ENCODE data around the gene RREB1. TPM values are rescaled to one million over a fixed set of nuclear protein-coding genes. Genes with fewer than 3 reads are reported as not detected.
A peak's percentile ranks its signal among the peaks of the same experiment; 100 is the strongest.

RREB1 gene
- total and polyA plus RNA-seq, 4 donors, result 3.5 to 44.7 (median 17.8) TPM

DNA sequence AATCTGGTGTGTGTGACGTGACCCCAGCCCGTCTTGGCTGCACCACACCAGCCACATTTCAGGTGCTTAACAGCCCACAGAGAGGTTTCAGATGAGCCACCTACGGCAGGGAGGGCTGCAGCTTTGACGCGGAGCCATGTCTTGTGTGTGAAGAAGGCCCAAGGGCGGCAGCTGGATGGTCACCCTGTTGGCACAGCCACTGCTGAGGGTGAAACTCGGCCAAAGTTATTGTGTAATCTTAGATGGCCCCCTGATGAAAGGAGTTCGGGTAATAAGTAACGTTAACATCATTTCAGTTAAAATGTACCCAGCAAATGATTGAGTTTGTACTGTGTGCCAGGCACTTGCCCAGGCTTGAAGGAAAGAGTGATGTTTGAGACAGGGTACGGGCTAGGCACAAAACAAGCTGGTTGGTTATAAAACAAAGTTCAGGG is 108.1 kb downstream of the RREB1 start:
- no peak for DNase-seq
- Histone ChIP-seq H3K36me3 (ENCODE audit: control insufficient read depth in 1 of 2, insufficient read depth in 2 of 2, low read length in 1 of 2) (peaks cover 4 to 5% of the 10 kb centered on the region in 2 donors), H3K27me3 (ENCODE audit: control insufficient read depth in 1 of 2, insufficient read depth in 2 of 2, low read length in 1 of 2) (no peaks in the 10 kb centered on the region), H3K4me3 (ENCODE audit: low read length in 2 of 2) (no peak overlapping the region), H3K9me3 (ENCODE audit: control insufficient read depth, low read length) (no peaks in the 10 kb centered on the region), H3K4me1 (ENCODE audit: control insufficient read depth in 1 of 2, insufficient read depth in 2 of 2, low read length in 2 of 2) (no peaks in the 10 kb centered on the region), H3K27ac (ENCODE audit: low read depth in 1 of 2, low read length in 2 of 2) (no peak overlapping the region)
- WGBS, 2 donors, result 85 to 86% methylated on average over 10 of the region's 10 CpGs
- intact Hi-C loops (cut with DNase I), result no loop called here
- ATAC-seq (ENCODE audit: low FRiP score), result no peak

DNA sequence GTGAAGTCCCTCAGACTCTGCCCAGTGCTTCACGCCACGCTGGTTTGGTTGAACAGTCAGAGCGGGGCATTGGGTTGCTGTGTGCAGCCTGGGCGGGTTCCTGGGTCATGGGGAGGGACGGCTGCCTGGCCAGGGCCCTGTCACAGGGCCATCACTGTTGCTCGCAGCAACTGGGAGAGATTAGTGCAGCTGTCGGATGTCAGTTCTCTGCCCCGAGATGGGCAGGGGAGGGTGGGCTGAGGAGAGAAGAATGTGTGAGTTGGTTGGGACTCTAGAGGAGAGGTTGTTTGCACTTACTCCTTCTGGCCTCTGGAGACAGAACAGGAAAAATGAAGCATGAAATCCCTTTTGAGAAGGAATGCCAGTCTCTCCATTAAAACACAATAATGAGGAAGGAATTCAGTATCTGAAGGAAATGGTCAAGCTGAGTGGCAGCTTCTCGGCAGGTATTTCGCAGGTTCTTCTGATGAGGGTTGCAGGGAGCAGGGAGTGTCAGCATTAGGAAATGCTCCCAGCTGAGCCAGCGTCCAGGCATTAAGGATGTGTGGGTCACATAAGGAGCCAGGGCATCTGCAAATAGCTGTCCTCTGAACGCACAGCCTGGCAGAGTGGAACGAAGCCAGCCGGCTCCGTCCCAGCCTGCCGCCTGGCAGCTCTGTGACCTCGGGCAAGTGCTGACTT is 109.3 kb downstream of the RREB1 start:
- Histone ChIP-seq H3K27me3 (ENCODE audit: control insufficient read depth in 1 of 2, insufficient read depth in 2 of 2, low read length in 1 of 2) (no peaks in the 10 kb centered on the region), H3K4me1 (ENCODE audit: control insufficient read depth in 1 of 2, insufficient read depth in 2 of 2, low read length in 2 of 2) (no peaks in the 10 kb centered on the region), H3K36me3 (ENCODE audit: control insufficient read depth in 1 of 2, insufficient read depth in 2 of 2, low read length in 1 of 2) (peaks cover 0 to 2% of the 10 kb centered on the region in 2 donors), H3K4me3 (ENCODE audit: low read length in 2 of 2) (no peak overlapping the region), H3K27ac (ENCODE audit: low read depth in 1 of 2, low read length in 2 of 2) (no peak overlapping the region), H3K9me3 (ENCODE audit: control insufficient read depth, low read length) (no peaks in the 10 kb centered on the region)
- intact Hi-C loops (cut with DNase I), result no loop called here
- 68 to 71% methylated on average over 17 of the region's 17 CpGs for WGBS, 2 donors
- ATAC-seq (ENCODE audit: low FRiP score) (no peak), DNase-seq (no peak)

DNA sequence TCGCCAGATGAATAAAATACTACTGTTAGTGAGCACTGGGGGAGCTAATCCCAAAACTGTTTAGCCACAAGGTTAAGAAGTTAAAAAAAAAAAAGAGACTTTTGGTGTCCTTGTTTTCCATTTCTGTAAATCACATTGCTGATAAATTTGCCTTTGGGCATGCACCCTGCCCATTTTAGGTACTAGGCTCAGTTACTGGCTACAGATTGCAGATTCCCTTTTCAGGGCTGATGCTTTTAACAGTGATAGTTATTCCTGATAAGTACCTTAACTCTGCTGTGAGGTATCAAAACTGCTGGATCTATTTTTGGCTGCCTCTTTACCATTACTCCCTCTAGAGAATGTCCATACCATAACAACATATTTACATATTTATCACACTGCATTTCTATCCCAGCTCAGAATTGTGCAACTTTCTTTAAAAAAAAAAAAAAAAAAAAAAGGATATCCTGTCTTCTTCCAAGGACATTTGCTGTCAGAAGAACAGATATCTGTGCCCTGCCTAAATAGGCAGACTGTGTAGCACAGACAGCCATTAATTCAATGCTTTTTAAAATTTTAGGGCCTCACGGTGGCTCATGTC is 110.7 kb downstream of the RREB1 start:
- 91 to 93% methylated on average over 2 of the region's 2 CpGs for WGBS, 2 donors
- intact Hi-C loops (cut with DNase I), result no loop called here

DNA sequence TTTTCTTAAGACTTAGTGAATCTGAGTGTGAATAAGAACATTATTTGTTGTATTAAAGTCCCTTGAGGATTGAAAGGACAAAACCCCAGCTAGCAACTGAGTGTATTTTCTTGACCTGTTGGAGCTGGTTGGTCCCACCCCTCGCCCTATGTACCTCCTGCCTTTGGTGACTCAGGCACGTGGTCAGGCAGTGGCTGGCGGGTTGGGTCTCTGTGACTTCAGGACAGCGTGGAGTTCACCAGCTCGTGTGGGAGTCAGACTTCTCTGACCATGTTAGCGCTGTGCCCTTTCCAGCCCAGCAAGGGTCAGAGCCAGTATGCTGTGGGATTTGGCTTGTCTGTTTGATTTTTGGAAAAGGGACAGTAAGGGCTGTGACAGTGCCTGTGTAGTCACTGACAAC is 111.5 kb downstream of the RREB1 start:
- no peak overlapping the region for H3K4me3 ChIP-seq (ENCODE audit: low read length in 2 of 2)
- H3K27me3 ChIP-seq (ENCODE audit: control insufficient read depth in 1 of 2, insufficient read depth in 2 of 2, low read length in 1 of 2), result no peaks in the 10 kb centered on the region
- WGBS, 2 donors, result 77 to 80% methylated on average over 6 of the region's 6 CpGs
- no peaks in the 10 kb centered on the region for H3K9me3 ChIP-seq (ENCODE audit: control insufficient read depth, low read length)
- H3K36me3 ChIP-seq (ENCODE audit: control insufficient read depth in 1 of 2, insufficient read depth in 2 of 2, low read length in 1 of 2), result no peaks in the 10 kb centered on the region
- intact Hi-C loops (cut with DNase I), result no loop called here
- ATAC-seq (ENCODE audit: low FRiP score), result peak; percentile 55
- H3K4me1 ChIP-seq (ENCODE audit: control insufficient read depth in 1 of 2, insufficient read depth in 2 of 2, low read length in 2 of 2), result no peaks in the 10 kb centered on the region
- no peak for DNase-seq
- H3K27ac ChIP-seq (ENCODE audit: low read depth in 1 of 2, low read length in 2 of 2), result no peak overlapping the region

More for the DNA sequence above, 110.7 kb downstream of the RREB1 start:
- Histone ChIP-seq H3K36me3 (ENCODE audit: control insufficient read depth in 1 of 2, insufficient read depth in 2 of 2, low read length in 1 of 2) (no peaks in the 10 kb centered on the region), H3K27ac (ENCODE audit: low read depth in 1 of 2, low read length in 2 of 2) (no peak overlapping the region), H3K27me3 (ENCODE audit: control insufficient read depth in 1 of 2, insufficient read depth in 2 of 2, low read length in 1 of 2) (no peaks in the 10 kb centered on the region), H3K4me1 (ENCODE audit: control insufficient read depth in 1 of 2, insufficient read depth in 2 of 2, low read length in 2 of 2) (no peaks in the 10 kb centered on the region), H3K9me3 (ENCODE audit: control insufficient read depth, low read length) (no peaks in the 10 kb centered on the region), H3K4me3 (ENCODE audit: low read length in 2 of 2) (no peak overlapping the region)
- DNase-seq (no peak), ATAC-seq (ENCODE audit: low FRiP score) (no peak)

DNA sequence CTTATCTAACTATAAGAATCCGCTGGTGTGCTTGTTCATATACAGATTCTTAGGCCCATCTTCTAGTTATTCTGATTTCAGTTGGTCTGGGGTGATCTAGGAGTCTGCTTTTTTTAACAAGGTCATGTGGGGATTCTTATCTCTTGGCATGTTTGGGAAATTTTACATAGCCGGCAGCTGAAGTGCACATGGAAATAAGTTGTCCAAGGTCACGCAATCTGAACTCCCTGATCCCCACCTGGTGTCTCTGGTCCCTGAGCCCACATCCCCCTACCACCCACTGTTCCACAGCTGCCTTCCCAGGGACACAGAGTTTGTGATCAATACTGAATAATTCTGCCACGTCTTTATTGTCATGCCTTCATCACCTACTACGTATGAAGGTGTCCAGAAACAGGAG is 114.4 kb downstream of the RREB1 start:
- Histone ChIP-seq H3K4me3 (ENCODE audit: low read length in 2 of 2) (no peak overlapping the region), H3K4me1 (ENCODE audit: control insufficient read depth in 1 of 2, insufficient read depth in 2 of 2, low read length in 2 of 2) (no peaks in the 10 kb centered on the region), H3K36me3 (ENCODE audit: control insufficient read depth in 1 of 2, insufficient read depth in 2 of 2, low read length in 1 of 2) (peaks cover 0 to 3% of the 10 kb centered on the region in 2 donors), H3K27me3 (ENCODE audit: control insufficient read depth in 1 of 2, insufficient read depth in 2 of 2, low read length in 1 of 2) (no peaks in the 10 kb centered on the region), H3K9me3 (ENCODE audit: control insufficient read depth, low read length) (no peaks in the 10 kb centered on the region), H3K27ac (ENCODE audit: low read depth in 1 of 2, low read length in 2 of 2) (no peak overlapping the region)
- WGBS, 2 donors, result 76 to 78% methylated on average over 5 of the region's 5 CpGs
- ATAC-seq (ENCODE audit: low FRiP score), result no peak
- intact Hi-C loops (cut with DNase I), result no loop called here
- DNase-seq, result no peak

DNA sequence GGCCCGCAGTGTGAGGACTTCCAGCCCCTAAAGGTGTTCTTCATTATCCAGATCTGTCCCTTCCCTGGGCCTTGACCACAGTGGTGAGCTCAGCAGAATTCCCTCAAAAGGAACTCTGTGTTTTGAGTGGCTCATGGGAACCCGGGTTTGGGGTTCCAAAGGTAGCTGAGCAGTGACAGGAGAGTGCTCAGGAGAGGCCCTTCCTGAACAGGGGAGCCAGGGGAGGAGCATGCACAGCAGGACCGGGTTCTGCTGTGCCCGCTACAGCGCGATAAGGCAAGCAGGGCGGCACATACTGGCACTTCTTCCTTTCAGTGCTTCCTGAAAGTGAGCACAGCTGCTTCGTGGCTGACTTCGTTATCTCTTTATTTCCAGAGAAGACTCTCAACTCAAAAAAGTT is 117.0 kb downstream of the RREB1 start:
- Histone ChIP-seq H3K36me3 (ENCODE audit: control insufficient read depth in 1 of 2, insufficient read depth in 2 of 2, low read length in 1 of 2) (peaks cover 6 to 11% of the 10 kb centered on the region in 2 donors), H3K27me3 (ENCODE audit: control insufficient read depth in 1 of 2, insufficient read depth in 2 of 2, low read length in 1 of 2) (no peaks in the 10 kb centered on the region), H3K4me3 (ENCODE audit: low read length in 2 of 2) (no peak overlapping the region), H3K27ac (ENCODE audit: low read depth in 1 of 2, low read length in 2 of 2) (no peak overlapping the region), H3K4me1 (ENCODE audit: control insufficient read depth in 1 of 2, insufficient read depth in 2 of 2, low read length in 2 of 2) (no peaks in the 10 kb centered on the region), H3K9me3 (ENCODE audit: control insufficient read depth, low read length) (no peaks in the 10 kb centered on the region)
- DNase-seq, result no peak
- intact Hi-C loops (cut with DNase I), result no loop called here
- 82 to 86% methylated on average over 9 of the region's 9 CpGs for WGBS, 2 donors
- ATAC-seq (ENCODE audit: low FRiP score), result no peak

DNA sequence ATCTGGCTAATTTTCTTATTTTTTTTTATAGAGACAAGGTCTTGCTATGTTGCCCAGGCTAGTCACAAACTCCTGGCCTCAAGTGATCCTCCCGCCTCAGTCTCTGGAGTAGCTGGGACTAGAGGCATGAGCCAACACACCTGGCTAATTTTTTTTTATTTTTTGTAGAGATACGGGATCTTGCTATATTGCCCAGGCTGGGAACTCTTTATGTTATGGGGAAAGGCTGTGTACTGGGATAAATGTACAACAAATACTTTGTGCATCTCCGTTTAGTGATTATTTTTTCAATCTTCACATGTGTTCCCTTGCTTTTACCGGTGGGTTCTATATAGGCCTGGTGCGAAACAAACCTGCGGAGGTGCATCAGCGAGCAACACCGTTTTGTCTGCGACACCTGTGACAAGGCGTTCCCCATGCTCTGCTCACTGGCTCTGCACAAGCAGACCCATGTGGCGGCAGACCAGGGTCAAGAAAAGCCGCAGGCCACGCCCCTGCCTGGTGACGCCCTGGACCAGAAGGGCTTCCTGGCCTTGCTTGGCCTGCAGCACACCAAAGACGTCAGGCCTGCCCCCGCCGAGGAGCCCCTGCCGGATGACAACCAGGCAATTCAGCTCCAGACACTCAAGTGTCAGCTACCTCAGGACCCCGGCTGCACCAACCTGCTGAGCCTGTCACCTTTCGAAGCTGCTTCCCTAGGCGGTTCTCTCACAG is 121.1 kb downstream of the RREB1 start:
- intact Hi-C loops (cut with DNase I), result no loop called here
- 91 to 93% methylated on average over 21 of the region's 21 CpGs for WGBS, 2 donors

DNA sequence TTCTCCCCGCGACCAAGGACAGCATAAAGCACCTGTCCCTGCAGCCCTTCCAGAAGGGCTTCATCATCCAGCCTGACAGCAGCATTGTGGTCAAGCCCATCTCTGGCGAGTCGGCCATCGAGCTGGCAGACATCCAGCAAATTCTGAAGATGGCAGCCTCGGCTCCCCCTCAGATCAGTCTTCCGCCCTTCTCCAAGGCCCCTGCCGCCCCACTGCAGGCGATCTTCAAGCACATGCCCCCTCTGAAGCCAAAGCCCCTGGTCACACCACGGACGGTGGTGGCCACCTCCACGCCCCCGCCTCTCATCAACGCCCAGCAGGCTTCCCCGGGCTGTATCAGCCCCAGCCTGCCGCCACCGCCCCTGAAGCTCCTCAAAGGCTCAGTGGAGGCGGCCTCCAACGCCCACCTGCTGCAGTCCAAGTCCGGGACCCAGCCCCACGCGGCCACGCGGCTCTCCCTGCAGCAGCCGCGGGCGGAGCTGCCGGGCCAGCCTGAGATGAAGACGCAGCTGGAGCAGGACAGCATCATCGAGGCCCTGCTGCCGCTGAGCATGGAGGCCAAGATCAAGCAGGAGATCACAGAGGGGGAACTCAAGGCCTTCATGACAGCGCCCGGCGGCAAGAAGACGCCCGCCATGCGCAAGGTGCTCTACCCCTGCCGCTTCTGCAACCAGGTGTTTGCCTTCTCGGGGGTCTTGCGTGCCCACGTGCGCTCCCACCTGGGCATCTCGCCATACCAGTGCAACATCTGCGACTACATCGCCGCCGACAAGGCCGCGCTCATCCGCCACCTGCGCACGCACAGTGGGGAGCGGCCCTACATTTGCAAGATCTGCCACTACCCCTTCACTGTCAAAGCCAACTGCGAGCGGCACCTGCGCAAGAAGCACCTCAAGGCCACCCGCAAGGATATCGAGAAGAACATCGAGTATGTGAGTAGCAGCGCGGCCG is 121.9 kb downstream of the RREB1 start:
- intact Hi-C loops (cut with DNase I), result no loop called here
- Histone ChIP-seq H3K4me3 (ENCODE audit: low read length in 2 of 2) (no peak overlapping the region), H3K9me3 (ENCODE audit: control insufficient read depth, low read length) (no peaks in the 10 kb centered on the region), H3K4me1 (ENCODE audit: control insufficient read depth in 1 of 2, insufficient read depth in 2 of 2, low read length in 2 of 2) (no peaks in the 10 kb centered on the region), H3K27me3 (ENCODE audit: control insufficient read depth in 1 of 2, insufficient read depth in 2 of 2, low read length in 1 of 2) (no peaks in the 10 kb centered on the region), H3K36me3 (ENCODE audit: control insufficient read depth in 1 of 2, insufficient read depth in 2 of 2, low read length in 1 of 2) (peaks cover 10 to 11% of the 10 kb centered on the region in 2 donors), H3K27ac (ENCODE audit: low read depth in 1 of 2, low read length in 2 of 2) (no peak overlapping the region)
- ATAC-seq (ENCODE audit: low FRiP score) (no peak), DNase-seq (no peak)
- WGBS, 2 donors, result 93 to 95% methylated on average over 61 to 62 of the region's 62 CpGs

More for the DNA sequence above, 121.1 kb downstream of the RREB1 start:
- Histone ChIP-seq H3K4me1 (ENCODE audit: control insufficient read depth in 1 of 2, insufficient read depth in 2 of 2, low read length in 2 of 2) (no peaks in the 10 kb centered on the region), H3K9me3 (ENCODE audit: control insufficient read depth, low read length) (no peaks in the 10 kb centered on the region), H3K36me3 (ENCODE audit: control insufficient read depth in 1 of 2, insufficient read depth in 2 of 2, low read length in 1 of 2) (peaks cover 10 to 11% of the 10 kb centered on the region in 2 donors), H3K27ac (ENCODE audit: low read depth in 1 of 2, low read length in 2 of 2) (no peak overlapping the region), H3K27me3 (ENCODE audit: control insufficient read depth in 1 of 2, insufficient read depth in 2 of 2, low read length in 1 of 2) (no peaks in the 10 kb centered on the region), H3K4me3 (ENCODE audit: low read length in 2 of 2) (no peak overlapping the region)
- no peak for ATAC-seq (ENCODE audit: low FRiP score)
- no peak for DNase-seq

Data from aorta (tissue), 5 donors.